ENCODE results near the gene SFMBT1.

DNA sequence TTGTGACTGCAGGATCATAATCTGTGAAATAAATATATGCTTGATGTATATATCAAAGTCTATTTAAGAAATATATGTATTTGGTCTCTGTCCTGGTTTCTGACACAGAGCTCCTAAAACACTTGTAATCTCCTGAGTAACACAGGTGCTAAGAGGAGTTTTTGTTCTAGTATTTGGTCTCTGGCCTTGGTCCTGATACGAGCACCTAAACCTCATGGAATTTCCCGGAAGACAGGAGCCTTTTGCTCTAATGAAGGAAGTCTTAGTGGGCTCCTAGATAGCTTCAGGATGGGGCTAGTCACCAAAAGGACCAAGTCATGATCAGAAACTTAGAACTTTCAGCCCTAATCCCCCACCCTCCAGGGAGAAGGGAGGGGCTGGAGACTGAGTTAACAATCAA lies 191.9 kb downstream of the SFMBT1 start:
- TF ChIP-seq, protein P1, sequence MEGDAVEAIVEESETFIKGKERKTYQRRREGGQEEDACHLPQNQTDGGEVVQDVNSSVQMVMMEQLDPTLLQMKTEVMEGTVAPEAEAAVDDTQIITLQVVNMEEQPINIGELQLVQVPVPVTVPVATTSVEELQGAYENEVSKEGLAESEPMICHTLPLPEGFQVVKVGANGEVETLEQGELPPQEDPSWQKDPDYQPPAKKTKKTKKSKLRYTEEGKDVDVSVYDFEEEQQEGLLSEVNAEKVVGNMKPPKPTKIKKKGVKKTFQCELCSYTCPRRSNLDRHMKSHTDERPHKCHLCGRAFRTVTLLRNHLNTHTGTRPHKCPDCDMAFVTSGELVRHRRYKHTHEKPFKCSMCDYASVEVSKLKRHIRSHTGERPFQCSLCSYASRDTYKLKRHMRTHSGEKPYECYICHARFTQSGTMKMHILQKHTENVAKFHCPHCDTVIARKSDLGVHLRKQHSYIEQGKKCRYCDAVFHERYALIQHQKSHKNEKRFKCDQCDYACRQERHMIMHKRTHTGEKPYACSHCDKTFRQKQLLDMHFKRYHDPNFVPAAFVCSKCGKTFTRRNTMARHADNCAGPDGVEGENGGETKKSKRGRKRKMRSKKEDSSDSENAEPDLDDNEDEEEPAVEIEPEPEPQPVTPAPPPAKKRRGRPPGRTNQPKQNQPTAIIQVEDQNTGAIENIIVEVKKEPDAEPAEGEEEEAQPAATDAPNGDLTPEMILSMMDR (IDR thresholded peaks at IDR 0.05; ENCODE audit: insufficient read depth, low read length, poor library complexity, severe bottlenecking) = no peak
- no peak for TF ChIP-seq EZH2phosphoT487 (conservative IDR thresholded peaks at IDR 0.05; ENCODE audit: low read length)

All from SU-DHL-6 (cell line).